Right lobe of liver (tissue), 6 donors: ENCODE results near the gene NPEPL1. TPM values are rescaled to one million over a fixed set of nuclear protein-coding genes. Genes with fewer than 3 reads are reported as not detected.
A peak's percentile ranks its signal among the peaks of the same experiment; 100 is the strongest.
"Not testable (repeated sequence)": the region's sequence is repeated elsewhere in the genome, so short reads cannot be mapped to it uniquely, and the experiment has no call there.

Experiments
- ATAC-seq, 4 donors: fragments of 200-7000 bp; cut with Tn5 transposase; one replicate each; pipeline ENCODE4 v1.9.1; 2020; ENCODE audit warnings: mild to moderate bottlenecking in 4 of 4, moderate library complexity in 4 of 4
- DNase-seq, 3 donors: peaks; one replicate each; pipeline ENCODE4 v3.0.0-alpha.2; 2020
- H3K27ac ChIP-seq, 3 donors: fragments of 200-600 bp; one replicate each; pipeline ENCODE4 v1.8.0; 2022
- H3K27me3 ChIP-seq, 2 donors: fragments of 200-600 bp; one replicate each; pipeline ENCODE4 v1.8.0; 2022
- H3K36me3 ChIP-seq, 4 donors: fragments of 200-600 bp; sonication (generic) in 1 of 4; one replicate each; pipeline versions ENCODE4 v1.5.1 to v1.8.0; 2017 to 2022; ENCODE audit warnings: control low read depth in 1 of 4
- H3K4me1 ChIP-seq, 4 donors: fragments of 200-600 bp; sonication (generic) in 1 of 4; one replicate each; pipeline versions ENCODE4 v1.5.1 to v1.8.0; 2017 to 2022; ENCODE audit warnings: control low read depth in 1 of 4
- H3K4me3 ChIP-seq, 3 donors: fragments of 200-600 bp; one replicate each; pipeline ENCODE4 v1.8.0; 2022
- H3K9me3 ChIP-seq, 4 donors: fragments of 200-600 bp; sonication (generic) in 1 of 4; one replicate each; pipeline versions ENCODE4 v1.5.1 to v1.8.0; 2017 to 2022; ENCODE audit warnings: control low read depth in 1 of 4
- CTCF ChIP-seq, 4 donors: fragments of 200-600 bp in 3 of 4; fragments of 450-650 bp in 1 of 4; IDR thresholded peaks; one replicate each; pipeline versions ENCODE4 v1.5.1 to v1.8.0; 2016 to 2022; ENCODE audit warnings: antibody characterized with exemption in 4 of 4, mild to moderate bottlenecking in 2 of 4
- POLR2A ChIP-seq: fragments of 450-650 bp; IDR thresholded peaks from one replicate; pipeline ENCODE4 v1.6.1; 2017; ENCODE audit warnings: antibody characterized with exemption, mild to moderate bottlenecking
- WGBS: methylation state at CpG from one replicate; pipeline ENCODE4 v1.1.6; 2018; ENCODE audit warnings: low coverage, low lambda C conversion rate; ENCODE audit not compliant: insufficient coverage; ENCODE audit errors: missing lambda C conversion rate; 5-methylcytosine and 5-hydroxymethylcytosine counted together
- intact Hi-C, 2 donors: fragments of 100-400 bp; cut with DNase I; formaldehyde crosslinking; loops; one replicate each; pipeline versions ENCODE4 v1.11.2 to v1.14.1; 2022
- long read RNA-seq: library from polyadenylated mRNA; unstranded; transcript quantifications from one replicate; pipeline ENCODE4 v2.0.0, GENCODE V29; 2019
- total RNA-seq, 6 experiments: library from RNA; depleted of rRNA in 2 of 6; stranded (reverse); fragments of >200 nt in 2 of 6; fragmentation: NEBNext Ultra II Directional in 3 of 6; extraction: Animal tissue kit (Norgen Biotek cat#: 25700) in 3 of 6; gene quantifications; one replicate each; pipeline versions ENCODE4 v1.1.0 to v1.2.4, GENCODE V29; 2016 to 2023
- donor health status: DM: no; HTN: yes; CAD: no.
- donor health status: DM: no; HTN: no; CAD: no.
- donor health status: DM: no; HTN: no; CAD: no.
- donor health status: DM: no; HTN: yes; CAD: no.
- donor health status: DM: no; HTN: yes; CAD: no.

The NPEPL1 gene
- 10 to 100 TPM in 5 of 6 experiments, 1 to 10 TPM in 1; 7.7 to 13.9 (median 10.1) TPM for total RNA-seq
- long read RNA-seq, partial matches to known transcripts = 0 of 2 reads
- long read RNA-seq, other reads (novel, unspliced or antisense) = 1 of 2 reads

GRCh38 chr20:58692579-58693225 lies at the start of gene NPEPL1:
Gene NPEPL1, plus strand, starts transcription at chr20:58692800. Its CDS starts 101 bp downstream, at chr20:58692901.
- intact Hi-C loops = no loop called here
- H3K4me1 ChIP-seq = peaks cover 0 to 13% (median 3%) of the 10 kb centered on the region in 4 donors
- peaks cover 0 to 3% (median under 1%) of the 10 kb centered on the region in 4 donors for H3K36me3 ChIP-seq
- no CpG with 5 or more reads among the region's 93 CpGs for WGBS
- H3K27me3 ChIP-seq = no peaks in the 10 kb centered on the region
- no peaks in the 10 kb centered on the region for H3K9me3 ChIP-seq
- TF ChIP-seq CTCF (IDR thresholded peaks at IDR 0.05) (peak in 2 of 4 donors; percentile 36 to 44), POLR2A (no peak)
- H3K27ac ChIP-seq = peak within 1 kb of the TSS; percentile 82 to 93 (median 89)
- peak; percentile 85 to 92 (median 88) for ATAC-seq
- peak within 1 kb of the TSS; percentile 52 to 65 (median 53) for H3K4me3 ChIP-seq
- DNase-seq = peak; percentile 72 to 82 (median 81)

- WGBS = 54% methylated on average over 2 of the region's 9 CpGs
- not testable (repeated sequence) for ATAC-seq, H3K27ac ChIP-seq, H3K9me3 ChIP-seq, H3K4me1 ChIP-seq, H3K27me3 ChIP-seq, H3K4me3 ChIP-seq, H3K36me3 ChIP-seq
- DNase-seq = peak in 1 of 3 donors; percentile 23
- intact Hi-C loops = loop anchor here in 1 of 2 donors (10.0 kb wide), 1 partner anchor 138 kb away; no protein-coding TSS in a partner anchor
These were observed 49.7 kb upstream of the NPEPL1 start for GRCh38 chr20:58642896-58643295.

GRCh38 chr20:58645412-58645968 lies 47.1 kb upstream of the NPEPL1 start:
- no peaks in the 10 kb centered on the region for H3K4me1 ChIP-seq
- 34% methylated on average over 4 of the region's 5 CpGs for WGBS
- no peaks in the 10 kb centered on the region for H3K9me3 ChIP-seq
- intact Hi-C loops = loop anchor here in 1 of 2 donors (10.0 kb wide), 1 partner anchor 141 kb away; no protein-coding TSS in a partner anchor
- no peak overlapping the region for H3K4me3 ChIP-seq
- no peak overlapping the region for H3K27ac ChIP-seq
- no peak for TF ChIP-seq CTCF (IDR thresholded peaks at IDR 0.05)
- no peak for TF ChIP-seq POLR2A
- no peaks in the 10 kb centered on the region for H3K27me3 ChIP-seq
- H3K36me3 ChIP-seq = no peaks in the 10 kb centered on the region
- peak in 1 of 4 donors; percentile 47 for ATAC-seq
- peak in 1 of 3 donors; percentile 20 for DNase-seq

- no peaks in the 10 kb centered on the region for H3K27me3 ChIP-seq
- intact Hi-C loops = loop anchor here in 1 of 2 donors (10.0 kb wide), 1 partner anchor 141 kb away; no protein-coding TSS in a partner anchor
- DNase-seq (peak in 1 of 3 donors; percentile 23), ATAC-seq (no peak)
- TF ChIP-seq POLR2A = no peak
- no peak for TF ChIP-seq CTCF (IDR thresholded peaks at IDR 0.05)
- WGBS = no CpG with 5 or more reads among the region's 3 CpGs
- no peaks in the 10 kb centered on the region for H3K4me1 ChIP-seq
- H3K27ac ChIP-seq = no peak overlapping the region
- H3K9me3 ChIP-seq = no peaks in the 10 kb centered on the region
- no peak overlapping the region for H3K4me3 ChIP-seq
- H3K36me3 ChIP-seq = no peaks in the 10 kb centered on the region
These were observed 46.3 kb upstream of the NPEPL1 start for GRCh38 chr20:58646257-58646656.

- Histone ChIP-seq H3K36me3 (no peaks in the 10 kb centered on the region), H3K4me3 (no peak overlapping the region), H3K27me3 (no peaks in the 10 kb centered on the region), H3K4me1 (no peaks in the 10 kb centered on the region), H3K9me3 (no peaks in the 10 kb centered on the region), H3K27ac (no peak overlapping the region)
- intact Hi-C loops = loop anchor here in 1 of 2 donors (10.0 kb wide), 1 partner anchor 142 kb away; no protein-coding TSS in a partner anchor
- no peak for TF ChIP-seq CTCF (IDR thresholded peaks at IDR 0.05)
- no peak for TF ChIP-seq POLR2A
- ATAC-seq = no peak
- DNase-seq = peak in 1 of 3 donors; percentile 4
- 82% methylated on average over 3 of the region's 4 CpGs for WGBS
These were observed 45.9 kb upstream of the NPEPL1 start for GRCh38 chr20:58646703-58647102.
